Subcutaneous abdominal adipose tissue (tissue), 5 donors: ENCODE results near the gene INSYN2B.

Source experiments
- H3K27ac ChIP-seq: one replicate; pipeline ENCODE4 v1.7.0; 2013; ENCODE audit warnings: low read depth, mild to moderate bottlenecking, inconsistent platforms, low read length, moderate library complexity
- H3K27me3 ChIP-seq, 5 donors: one replicate each; pipeline ENCODE4 v1.7.0; 2013; ENCODE audit warnings: low read length in 5 of 5, inconsistent platforms in 1 of 5; ENCODE audit not compliant: control insufficient read depth in 5 of 5, insufficient read depth in 4 of 5
- H3K36me3 ChIP-seq, 5 donors: one replicate each; pipeline ENCODE4 v1.7.0; 2013; ENCODE audit warnings: low read length in 5 of 5; ENCODE audit not compliant: control insufficient read depth in 5 of 5, insufficient read depth in 5 of 5
- H3K4me1 ChIP-seq, 5 donors: one replicate each; pipeline ENCODE4 v1.7.0; 2013; ENCODE audit warnings: low read length in 5 of 5, mild to moderate bottlenecking in 3 of 5, moderate library complexity in 1 of 5; ENCODE audit not compliant: control insufficient read depth in 5 of 5, insufficient read depth in 5 of 5
- H3K4me3 ChIP-seq, 5 donors: one replicate each; pipeline ENCODE4 v1.7.0; 2013; ENCODE audit warnings: low read length in 5 of 5, low read depth in 1 of 5
- H3K9ac ChIP-seq, 5 donors: one replicate each; pipeline ENCODE4 v1.7.0; 2013; ENCODE audit warnings: low read length in 5 of 5, mild to moderate bottlenecking in 4 of 5, moderate library complexity in 3 of 5
- H3K9me3 ChIP-seq, 5 donors: one replicate each; pipeline ENCODE4 v1.7.0; 2013; ENCODE audit warnings: low read length in 5 of 5; ENCODE audit not compliant: control insufficient read depth in 5 of 5
- donor health status: healthy.
- donor health status: healthy.
- donor health status: healthy.
- donor health status: healthy.
- donor health status: healthy.

The INSYN2B gene

DNA sequence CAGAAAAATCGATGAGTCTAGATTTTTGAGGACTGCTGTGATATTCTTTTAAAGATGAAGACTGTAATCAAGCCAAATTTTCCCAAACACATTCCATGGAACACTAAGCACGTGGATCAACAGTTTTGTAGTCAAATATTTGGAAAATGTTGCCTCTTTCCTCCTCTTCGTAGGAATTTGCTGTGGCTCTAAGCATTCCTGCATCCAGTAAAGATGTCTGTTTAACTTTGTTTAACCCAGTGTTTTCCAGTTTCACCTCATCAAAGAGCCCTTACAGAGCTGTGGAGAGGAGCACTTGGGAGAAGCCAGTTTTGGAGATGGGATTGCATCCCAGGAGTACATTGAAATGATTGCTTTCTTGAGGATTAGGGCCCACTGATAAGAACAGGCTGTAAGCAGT lies 58.9 kb downstream of the INSYN2B start:
- H3K27ac ChIP-seq: no peak overlapping the region
- H3K9ac ChIP-seq: no peak overlapping the region
- no peaks in the 10 kb centered on the region for H3K27me3 ChIP-seq
- no peaks in the 10 kb centered on the region for H3K36me3 ChIP-seq
- peaks cover 0 to 4% (median 0%) of the 10 kb centered on the region in 5 donors for H3K4me1 ChIP-seq
- H3K9me3 ChIP-seq: no peaks in the 10 kb centered on the region
- no peak overlapping the region for H3K4me3 ChIP-seq

DNA sequence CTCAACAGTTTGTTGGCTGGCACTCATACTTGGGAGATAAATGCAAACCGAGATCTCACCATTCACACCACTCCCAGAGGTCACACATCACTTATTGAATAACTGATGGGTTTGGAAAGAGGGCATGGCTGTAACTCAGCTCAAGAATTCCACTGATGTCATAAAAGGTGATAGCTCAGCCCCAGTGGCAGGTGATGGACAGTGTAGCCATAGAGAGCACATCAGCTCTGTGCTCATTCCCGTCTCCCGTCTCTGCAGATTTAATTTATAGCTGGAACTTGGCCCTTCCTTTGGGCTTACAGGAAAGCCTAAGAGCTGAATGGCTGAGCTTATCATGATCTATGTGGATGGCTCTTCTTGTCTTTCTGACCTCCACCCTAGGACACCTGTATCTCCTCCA lies 59.8 kb downstream of the INSYN2B start:
- peaks cover 0 to 4% (median 0%) of the 10 kb centered on the region in 5 donors for H3K4me1 ChIP-seq
- no peak overlapping the region for H3K4me3 ChIP-seq
- no peaks in the 10 kb centered on the region for H3K9me3 ChIP-seq
- no peak overlapping the region for H3K27ac ChIP-seq
- no peaks in the 10 kb centered on the region for H3K36me3 ChIP-seq
- H3K27me3 ChIP-seq: no peaks in the 10 kb centered on the region
- H3K9ac ChIP-seq: no peak overlapping the region

DNA sequence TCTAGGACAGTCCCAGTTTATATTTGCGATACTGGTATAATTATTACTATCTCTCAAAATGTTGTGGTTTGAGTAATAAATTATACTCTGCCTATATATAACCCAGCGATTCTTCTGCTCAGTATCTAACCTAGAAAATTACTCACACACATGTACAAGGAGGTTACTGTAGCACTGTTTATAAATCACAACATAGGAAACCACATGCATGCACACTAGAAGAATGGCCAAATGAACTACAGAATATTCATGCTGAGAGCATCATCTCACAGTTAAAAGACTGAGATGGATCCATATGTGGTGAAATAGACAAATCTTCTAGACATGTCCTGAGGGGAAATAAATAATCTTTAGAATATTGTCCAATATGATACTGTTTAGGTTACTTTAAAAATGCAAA lies 62.1 kb downstream of the INSYN2B start:
- H3K36me3 ChIP-seq: no peaks in the 10 kb centered on the region
- no peaks in the 10 kb centered on the region for H3K27me3 ChIP-seq
- H3K9ac ChIP-seq: no peak overlapping the region
- H3K4me1 ChIP-seq: peaks cover 0 to 5% (median 2%) of the 10 kb centered on the region in 5 donors
- H3K9me3 ChIP-seq: no peaks in the 10 kb centered on the region
- no peak overlapping the region for H3K4me3 ChIP-seq
- no peak overlapping the region for H3K27ac ChIP-seq

DNA sequence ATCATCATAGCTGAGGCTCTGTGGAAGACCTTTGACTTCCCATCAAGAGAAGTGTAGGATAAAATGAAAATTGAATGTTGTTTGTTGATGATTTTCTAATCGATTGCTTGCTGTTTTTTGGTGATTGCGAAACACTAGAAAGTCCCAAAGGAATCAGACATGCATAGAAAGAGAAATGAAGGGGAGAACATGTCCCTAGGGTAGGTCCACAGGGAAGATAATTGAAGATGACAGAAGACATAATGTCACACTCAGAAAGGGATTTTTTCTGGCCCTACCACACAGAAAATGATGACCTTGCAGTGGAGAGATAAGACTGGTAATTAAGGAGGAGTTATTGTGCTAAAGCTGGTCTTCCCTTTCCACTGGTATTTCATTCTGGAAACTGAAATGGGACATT lies 62.8 kb downstream of the INSYN2B start:
- H3K9ac ChIP-seq: no peak overlapping the region
- peaks cover 0 to 5% (median 2%) of the 10 kb centered on the region in 5 donors for H3K4me1 ChIP-seq
- H3K4me3 ChIP-seq: no peak overlapping the region
- H3K36me3 ChIP-seq: no peaks in the 10 kb centered on the region
- no peaks in the 10 kb centered on the region for H3K27me3 ChIP-seq
- no peaks in the 10 kb centered on the region for H3K9me3 ChIP-seq
- no peak overlapping the region for H3K27ac ChIP-seq

DNA sequence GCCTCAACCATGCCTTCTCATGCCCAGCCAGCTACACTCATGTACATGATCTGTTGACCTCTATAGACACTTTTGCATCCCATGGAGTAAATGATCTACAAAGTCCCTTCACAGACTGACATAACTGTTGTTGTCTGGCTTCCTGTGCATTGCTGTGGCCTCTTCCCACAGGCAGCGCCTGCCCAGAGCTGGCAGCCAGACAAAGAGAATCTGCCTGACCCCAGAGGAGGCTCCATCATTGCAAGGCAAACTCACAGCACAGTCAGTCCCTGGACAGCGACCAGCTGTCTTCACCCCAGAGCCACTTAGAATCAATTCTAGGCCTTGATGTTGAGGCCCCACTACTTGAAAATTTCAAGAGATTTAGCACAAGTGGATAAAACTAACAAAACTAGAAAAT lies 65.5 kb downstream of the INSYN2B start:
- Histone ChIP-seq H3K36me3 (no peaks in the 10 kb centered on the region), H3K4me3 (no peak overlapping the region), H3K9ac (no peak overlapping the region), H3K27me3 (no peaks in the 10 kb centered on the region), H3K4me1 (peaks cover 0 to 5% (median 2%) of the 10 kb centered on the region in 5 donors), H3K9me3 (no peaks in the 10 kb centered on the region), H3K27ac (no peak overlapping the region)

DNA sequence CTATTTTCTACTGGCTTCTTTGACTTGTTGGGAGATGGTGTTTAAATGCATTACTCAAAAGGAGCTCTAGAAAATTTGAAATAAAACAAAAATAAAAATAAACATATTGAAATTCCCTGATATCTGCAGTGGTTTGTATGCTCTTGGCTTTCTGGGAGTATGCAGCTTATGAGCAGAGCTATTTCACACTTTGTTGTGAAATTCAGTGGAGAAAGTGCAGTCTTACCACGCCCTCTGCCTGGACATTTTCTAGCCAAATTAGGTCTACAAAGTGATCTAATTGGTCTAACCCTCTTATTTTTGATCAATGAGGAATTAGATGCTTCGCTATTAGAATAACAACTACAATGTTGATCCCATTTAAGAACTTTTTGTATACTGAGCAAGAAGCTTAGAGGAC lies 66.8 kb downstream of the INSYN2B start:
- no peak overlapping the region for H3K9ac ChIP-seq
- no peaks in the 10 kb centered on the region for H3K36me3 ChIP-seq
- H3K4me3 ChIP-seq: no peak overlapping the region
- H3K9me3 ChIP-seq: no peaks in the 10 kb centered on the region
- H3K27me3 ChIP-seq: no peaks in the 10 kb centered on the region
- H3K4me1 ChIP-seq: peaks cover 0 to 5% (median 2%) of the 10 kb centered on the region in 5 donors
- no peak overlapping the region for H3K27ac ChIP-seq

DNA sequence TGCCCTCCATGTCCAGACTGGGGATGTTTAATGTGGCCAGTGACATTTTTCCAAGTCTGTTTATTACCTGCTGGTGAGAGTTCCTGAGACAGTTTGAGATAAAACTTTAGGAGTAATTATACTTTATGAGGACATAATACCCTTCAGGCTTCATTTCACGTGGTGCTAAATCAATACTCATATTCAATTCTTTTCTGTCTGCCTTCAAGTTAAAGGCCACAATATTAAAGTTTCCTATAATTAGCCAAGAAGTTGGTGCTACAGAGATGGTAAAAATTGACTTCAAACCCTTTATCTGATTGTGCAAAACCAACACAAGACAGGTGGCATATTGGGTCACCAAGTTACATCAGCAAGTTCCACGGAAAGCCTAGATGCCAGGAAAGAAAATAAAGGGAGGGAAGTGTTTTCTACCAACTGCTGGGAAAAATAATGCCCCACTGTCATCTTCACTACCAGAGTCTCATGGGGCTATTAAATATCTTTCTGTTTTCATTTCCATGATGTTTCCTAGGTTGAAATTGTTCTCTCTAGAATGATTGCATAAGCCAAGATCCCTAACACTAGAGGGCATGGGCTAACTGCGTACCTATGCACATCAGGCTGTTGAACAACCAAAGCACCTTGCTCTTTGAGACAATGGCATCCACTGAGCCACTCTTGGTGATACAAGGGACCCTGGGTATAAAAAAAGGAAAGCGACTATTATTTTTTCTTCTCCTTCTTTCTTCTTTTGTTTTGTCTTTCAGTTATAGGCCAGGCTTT lies 68.7 kb downstream of the INSYN2B start:
- Histone ChIP-seq H3K9ac (no peak overlapping the region), H3K9me3 (no peaks in the 10 kb centered on the region), H3K4me3 (no peak overlapping the region), H3K4me1 (peaks cover 0 to 5% (median 2%) of the 10 kb centered on the region in 5 donors), H3K27ac (no peak overlapping the region), H3K27me3 (no peaks in the 10 kb centered on the region), H3K36me3 (no peaks in the 10 kb centered on the region)

DNA sequence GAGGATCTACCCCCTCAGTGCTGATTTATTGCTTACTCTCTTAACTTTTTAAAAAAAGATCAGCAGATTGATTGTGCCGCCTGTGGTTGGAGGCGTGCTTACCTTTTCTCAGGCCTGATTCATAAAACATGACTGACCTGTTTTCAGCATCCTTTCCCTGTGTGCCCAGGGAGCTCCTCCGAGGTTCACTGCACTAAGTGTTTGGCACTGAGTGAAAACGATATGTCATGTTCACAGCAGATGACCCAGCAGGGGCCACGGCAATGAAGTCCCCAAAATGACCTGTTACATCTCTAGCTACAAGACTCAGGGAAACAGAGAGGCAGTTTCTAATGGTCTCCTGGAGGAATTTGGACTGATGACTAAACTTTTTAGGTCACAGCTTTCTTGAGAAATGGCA lies 69.9 kb downstream of the INSYN2B start:
- Histone ChIP-seq H3K9ac (no peak overlapping the region), H3K9me3 (no peaks in the 10 kb centered on the region), H3K27ac (no peak overlapping the region), H3K36me3 (no peaks in the 10 kb centered on the region), H3K27me3 (no peaks in the 10 kb centered on the region), H3K4me1 (peaks cover 0 to 5% (median 2%) of the 10 kb centered on the region in 5 donors), H3K4me3 (no peak overlapping the region)

DNA sequence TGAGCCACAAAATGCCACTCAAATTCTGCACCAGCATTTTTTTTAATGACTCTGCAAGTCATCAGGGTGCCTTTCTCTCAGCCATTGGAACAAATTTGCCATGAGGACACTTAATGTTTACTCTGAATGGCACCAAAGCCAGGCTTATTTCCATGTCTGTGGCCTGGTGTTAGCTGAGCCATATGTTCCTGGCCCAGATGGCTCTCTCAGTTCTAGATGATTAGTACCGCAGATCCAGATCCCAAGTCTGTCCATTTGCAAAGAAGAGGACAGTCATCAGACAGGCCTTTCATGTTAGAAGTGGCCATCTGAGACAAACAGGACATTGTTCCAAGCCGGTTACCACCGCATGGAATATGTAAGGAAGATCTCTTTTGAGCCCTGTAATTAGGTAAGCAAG lies 70.3 kb downstream of the INSYN2B start:
- H3K27me3 ChIP-seq: no peaks in the 10 kb centered on the region
- H3K4me1 ChIP-seq: peaks cover 0 to 5% (median 2%) of the 10 kb centered on the region in 5 donors
- H3K4me3 ChIP-seq: no peak overlapping the region
- H3K9me3 ChIP-seq: no peaks in the 10 kb centered on the region
- H3K9ac ChIP-seq: no peak overlapping the region
- no peak overlapping the region for H3K27ac ChIP-seq
- no peaks in the 10 kb centered on the region for H3K36me3 ChIP-seq

DNA sequence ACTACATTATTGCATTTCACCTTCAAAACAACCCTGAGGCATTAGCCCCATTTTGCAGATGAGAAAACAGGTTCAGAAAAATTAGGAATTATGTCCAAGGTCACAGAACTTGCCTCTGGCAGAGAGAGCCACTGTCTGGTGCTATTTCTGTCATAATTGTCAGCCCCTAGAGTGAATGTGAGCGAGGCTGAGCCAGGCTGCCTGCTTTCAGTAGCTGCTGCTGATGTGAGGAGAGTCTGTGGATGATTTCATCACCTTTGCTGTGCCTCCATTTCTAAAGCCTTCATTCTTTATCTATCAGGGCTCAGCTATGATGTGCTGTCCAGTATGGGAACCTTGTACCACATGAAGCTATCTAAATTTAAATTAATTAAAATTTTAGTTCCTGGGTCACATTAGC lies 71.4 kb downstream of the INSYN2B start:
- no peaks in the 10 kb centered on the region for H3K9me3 ChIP-seq
- H3K27ac ChIP-seq: no peak overlapping the region
- no peaks in the 10 kb centered on the region for H3K27me3 ChIP-seq
- no peak overlapping the region for H3K9ac ChIP-seq
- H3K4me1 ChIP-seq: no peaks in the 10 kb centered on the region
- no peak overlapping the region for H3K4me3 ChIP-seq
- no peaks in the 10 kb centered on the region for H3K36me3 ChIP-seq
